ENCODE data around the gene HOXA9. TPM values are rescaled to one million over a fixed set of nuclear protein-coding genes. Genes with fewer than 3 reads are reported as not detected.

The HOXA9 gene
- 0.23 TPM for polyA plus RNA-seq (2013, experiment 1 of 2; ENCODE audit: insufficient read length)
- 0.87 TPM for polyA plus RNA-seq (2013, experiment 2 of 2; ENCODE audit: insufficient read length)

DNA sequence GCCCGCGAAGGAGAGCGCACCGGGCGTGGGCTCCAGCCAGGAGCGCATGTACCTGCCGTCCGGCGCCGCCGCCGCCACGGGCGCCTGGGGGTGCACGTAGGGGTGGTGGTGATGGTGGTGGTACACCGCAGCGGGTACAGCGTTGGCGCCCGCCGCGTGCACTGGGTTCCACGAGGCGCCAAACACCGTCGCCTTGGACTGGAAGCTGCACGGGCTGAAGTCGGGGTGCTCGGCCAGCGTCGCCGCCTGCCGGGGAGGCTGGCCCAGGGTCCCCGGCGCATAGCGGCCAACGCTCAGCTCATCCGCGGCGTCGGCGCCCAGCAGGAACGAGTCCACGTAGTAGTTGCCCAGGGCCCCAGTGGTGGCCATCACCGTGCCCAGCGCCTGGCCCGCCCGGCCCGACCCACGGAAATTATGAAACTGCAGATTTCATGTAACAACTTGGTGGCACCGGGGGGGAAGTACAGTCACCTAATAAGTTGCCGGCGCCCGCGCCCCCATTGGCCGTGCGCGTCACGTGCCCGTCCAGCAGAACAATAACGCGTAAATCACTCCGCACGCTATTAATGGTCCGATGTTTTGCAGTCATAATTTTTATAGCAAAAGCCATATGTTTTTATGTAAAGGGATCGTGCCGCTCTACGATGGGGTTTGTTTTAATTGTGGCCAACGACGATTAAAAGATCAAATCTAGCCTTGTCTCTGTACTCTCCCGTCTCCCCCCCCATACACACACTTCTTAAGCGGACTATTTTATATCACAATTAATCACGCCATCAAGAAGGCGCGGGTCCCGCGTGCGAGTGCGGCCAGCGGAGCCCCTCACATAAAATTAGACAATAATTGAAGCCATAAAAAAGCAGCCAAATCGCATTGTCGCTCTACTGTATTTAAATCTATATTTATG is at the start of gene HOXA9:
HOXA9 (minus strand) TSS at position 449 of the 907 bp plus-strand sequence; CDS start at position 369, 80 bp downstream.
- DNase-seq, result no peak

- DNase-seq, result no peak
Observed at GRCh38 chr7:27214239-27214950, 49.1 kb upstream of the HOXA9 start.

DNA sequence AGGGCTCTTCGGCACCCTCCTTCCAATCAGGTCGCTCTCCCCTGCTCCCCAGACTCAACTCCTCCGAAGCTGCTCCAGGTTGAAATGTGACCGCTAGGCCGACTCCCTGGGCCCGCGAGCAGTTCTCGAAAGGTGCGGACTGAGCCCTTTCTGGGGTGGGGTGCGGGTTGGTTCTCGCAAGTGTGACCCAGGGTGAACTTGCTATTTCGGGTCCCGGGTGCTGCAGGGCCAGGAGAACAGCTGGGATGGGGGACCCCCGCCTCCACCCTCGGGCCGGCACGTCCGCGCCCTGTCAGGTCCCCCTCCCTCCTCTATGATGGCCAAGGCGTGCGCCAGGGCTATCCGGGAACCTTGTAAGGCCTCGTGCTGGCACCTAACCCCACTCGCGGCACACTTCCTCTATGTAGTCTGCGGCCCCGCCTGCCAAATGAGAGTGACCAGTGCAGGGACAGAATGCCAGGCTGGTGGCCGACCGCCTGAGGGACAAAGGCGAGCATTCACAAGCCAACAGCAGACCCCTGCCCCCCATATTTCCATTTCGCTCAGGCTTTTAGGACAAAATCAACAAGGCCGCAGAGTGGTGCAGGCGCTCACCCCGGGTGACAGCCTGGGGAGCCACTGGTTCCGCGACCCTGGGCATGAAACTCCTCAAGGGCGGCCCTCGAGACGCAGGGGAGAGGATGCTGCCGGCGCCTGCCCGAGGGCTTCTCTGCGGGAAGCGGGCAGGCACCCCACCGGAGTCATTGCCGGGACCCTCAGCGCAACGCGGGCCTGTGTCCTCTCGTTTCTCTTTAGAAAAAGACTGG is 48.3 kb upstream of the HOXA9 start:
- DNase-seq, result no peak

- no peak for DNase-seq
Observed at GRCh38 chr7:27212497-27213432, 47.4 kb upstream of the HOXA9 start.

DNA sequence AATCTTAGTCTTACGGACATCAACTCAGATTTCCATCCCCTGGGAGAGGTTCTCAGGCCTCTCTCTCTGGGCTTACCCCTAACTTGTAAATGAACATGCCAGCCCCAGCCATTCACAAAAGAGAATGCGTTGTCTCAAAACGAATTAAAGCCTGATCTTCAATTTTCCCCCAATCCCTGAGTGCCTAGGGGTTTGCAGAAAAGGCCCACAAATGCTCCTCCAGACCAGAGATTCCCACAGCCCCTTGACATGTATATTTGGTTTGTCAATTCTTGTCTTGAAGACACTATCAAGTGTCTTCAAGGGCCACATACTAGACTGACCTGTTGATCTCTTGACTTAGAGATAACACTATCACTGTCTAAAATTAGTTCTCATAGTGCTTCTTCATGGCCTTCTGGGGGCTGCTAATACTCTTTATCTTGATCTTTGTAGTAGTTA is 46.4 kb upstream of the HOXA9 start:
- DNase-seq, result no peak

DNA sequence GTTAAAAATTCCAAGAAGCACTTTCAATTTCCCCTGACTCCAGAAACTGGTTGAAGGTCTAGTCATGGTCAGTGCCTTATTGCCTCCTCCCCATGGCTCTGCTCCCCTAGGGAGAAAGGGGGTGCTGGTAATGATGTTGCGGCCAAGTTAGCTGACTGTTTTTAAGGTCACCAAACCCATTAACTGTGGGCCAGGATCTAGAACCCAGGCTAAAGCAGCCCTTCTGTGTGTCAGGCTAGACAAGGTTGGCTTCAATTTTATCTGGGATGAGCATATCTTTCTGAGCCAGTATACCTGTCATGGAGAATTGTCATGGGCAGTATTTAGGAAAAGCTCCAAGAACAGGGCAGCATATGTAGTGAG is 45.7 kb upstream of the HOXA9 start:
- DNase-seq, result no peak

DNA sequence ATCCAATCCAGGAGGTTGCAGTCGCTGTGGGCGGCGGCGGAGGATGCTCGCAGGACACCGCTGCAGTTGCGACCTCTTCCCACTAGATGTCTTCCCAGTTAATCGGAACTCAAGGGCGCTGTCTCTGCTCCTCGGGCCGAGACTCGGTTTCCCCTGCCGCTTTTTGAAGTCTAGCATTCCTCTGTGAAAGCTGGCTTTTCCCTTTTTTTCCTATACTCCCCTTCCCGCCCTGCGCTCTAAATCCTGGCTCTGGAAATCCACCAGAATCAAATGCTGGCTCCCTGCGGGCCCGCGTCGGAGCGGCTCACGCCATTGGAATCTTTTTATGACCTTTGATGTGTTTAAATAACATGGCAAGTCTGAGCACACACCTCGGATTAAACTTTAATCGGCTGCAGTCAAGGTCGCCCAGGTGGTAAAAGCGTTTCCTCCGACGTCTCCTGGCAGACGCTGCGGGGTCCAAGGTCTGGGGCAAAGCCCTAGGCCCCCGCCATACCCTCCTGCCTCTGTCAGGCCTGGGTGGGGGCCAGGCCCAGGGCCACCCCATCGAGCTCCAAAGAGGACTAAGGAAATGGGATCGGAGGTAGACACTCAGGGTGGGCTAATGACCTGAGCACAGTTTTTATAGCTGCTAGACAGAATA is 45.2 kb upstream of the HOXA9 start:
- DNase-seq, result peak; percentile 19

- DNase-seq, result no peak
Observed at GRCh38 chr7:27209933-27210440, 44.6 kb upstream of the HOXA9 start.

DNA sequence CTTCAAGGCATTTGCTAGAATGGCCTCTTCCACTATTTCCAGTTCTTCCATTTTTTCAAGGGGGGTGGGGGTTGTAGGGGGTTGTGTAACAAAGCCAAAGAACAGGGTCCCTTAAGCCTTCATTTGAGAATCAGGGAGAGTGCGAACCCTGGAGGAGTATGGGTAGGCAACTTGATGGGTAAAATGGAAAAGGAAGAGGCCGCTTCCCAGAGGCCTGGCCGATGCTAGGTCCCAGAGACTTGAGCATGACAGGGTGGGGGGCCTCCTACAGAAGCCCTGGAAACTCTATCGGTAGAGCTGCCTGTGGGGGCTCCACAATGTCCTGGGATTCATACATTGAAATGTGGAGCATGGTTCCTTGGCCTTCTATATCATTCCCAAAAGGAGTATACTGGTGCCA is 43.7 kb upstream of the HOXA9 start:
- DNase-seq, result no peak

GRCh38 chr7:27207348-27207985 is 42.1 kb upstream of the HOXA9 start:
- no peak for DNase-seq

DNA sequence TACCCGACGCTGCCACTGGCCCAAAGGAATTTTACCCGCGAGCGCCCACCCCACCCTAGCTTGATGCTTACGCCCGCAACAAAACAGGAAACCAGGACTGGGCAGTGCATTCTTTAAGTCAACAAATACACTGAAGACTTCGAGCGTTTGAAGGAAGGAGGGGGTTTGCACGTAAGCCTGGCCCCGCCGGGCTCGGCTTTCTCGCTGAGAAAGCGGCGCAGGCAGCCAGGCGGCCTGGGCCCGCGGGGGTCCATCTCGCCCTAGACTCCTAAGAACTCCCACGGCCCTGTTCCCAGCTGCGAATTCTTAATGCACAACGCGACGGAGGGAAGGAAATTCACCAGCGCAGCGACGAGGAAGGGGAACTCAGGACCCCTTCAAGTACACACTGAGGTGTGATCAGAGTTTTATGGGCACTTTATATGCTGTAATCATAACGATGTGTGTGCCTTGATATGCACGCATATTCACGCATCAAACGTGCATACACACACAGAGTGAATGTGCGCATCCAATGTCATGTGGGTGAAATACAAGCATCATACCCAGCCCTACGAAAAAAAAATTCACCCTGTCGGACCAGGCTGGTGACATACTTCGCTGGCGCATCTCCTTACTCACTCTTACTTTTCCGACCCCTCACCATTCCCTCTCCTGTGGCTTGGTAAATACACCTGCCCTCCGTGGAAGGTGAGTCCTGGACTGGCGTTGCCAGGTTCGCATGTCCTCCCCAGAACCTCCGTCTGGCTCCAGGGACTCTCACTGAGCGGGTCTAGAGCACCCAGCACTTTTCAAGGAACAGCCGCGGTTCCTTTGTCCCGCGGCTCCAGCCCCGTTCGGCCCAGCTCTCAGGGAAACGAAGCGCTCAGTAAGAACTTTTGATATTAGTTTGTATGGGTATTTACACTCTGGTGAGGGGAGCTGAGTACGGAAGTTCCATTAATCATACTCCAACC is 40.3 kb upstream of the HOXA9 start:
- DNase-seq, result no peak

DNA sequence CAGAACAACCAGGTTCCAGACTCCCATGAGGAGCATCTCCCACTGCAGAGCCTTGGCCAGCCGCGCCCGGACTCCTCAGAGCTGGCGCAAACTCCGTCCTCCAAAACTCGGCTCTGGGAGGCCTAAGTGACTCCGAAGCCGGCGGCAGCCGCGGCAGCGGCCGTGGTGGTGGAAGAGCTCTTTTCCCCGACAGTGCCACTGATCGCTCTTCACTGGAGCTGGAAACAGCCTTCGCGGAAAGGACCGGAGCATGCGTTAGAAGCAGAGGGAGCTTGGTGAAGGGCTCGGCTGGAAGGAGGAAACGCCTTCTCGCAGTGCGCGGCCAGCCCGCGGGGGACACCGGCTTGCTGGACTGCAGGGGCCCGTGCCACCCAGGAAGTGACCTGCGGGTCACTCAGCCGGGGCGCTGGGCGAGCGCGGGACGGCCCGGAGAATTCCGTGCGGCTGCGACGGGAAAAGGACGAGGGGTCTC is 39.5 kb upstream of the HOXA9 start:
- DNase-seq, result no peak

DNA sequence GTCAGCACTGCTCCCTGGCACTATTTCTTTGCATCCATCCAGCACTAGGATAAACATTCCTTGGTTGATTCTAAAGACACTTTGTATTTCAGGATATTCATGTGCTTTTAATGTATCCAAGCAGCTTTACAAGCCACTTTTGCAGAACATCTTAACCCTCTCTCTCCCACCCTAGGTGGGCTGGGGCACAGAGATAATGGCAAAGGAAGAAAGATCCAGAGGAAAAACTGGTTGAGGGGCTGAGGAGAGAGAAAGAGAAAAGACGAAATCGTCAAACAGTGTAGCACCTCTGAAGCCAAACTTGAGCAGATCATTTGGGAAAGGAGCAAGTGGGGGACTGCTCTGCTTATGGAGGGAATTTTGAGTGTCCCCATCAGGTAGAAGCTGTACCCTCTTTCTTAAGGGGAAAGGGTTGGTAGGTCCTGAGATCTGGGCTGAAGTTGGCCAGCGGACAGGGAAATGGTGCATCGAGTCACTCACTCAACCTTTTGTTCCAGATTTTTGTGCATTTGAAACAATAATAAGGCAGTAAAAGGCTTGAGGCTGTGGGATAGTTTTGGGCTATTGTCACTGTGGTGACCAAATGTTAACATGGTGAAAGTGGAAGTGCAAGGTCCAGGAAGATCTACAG is 38.7 kb upstream of the HOXA9 start:
- DNase-seq, result no peak

GRCh38 chr7:27203365-27203953 is 38.1 kb upstream of the HOXA9 start:
- no peak for DNase-seq

DNA sequence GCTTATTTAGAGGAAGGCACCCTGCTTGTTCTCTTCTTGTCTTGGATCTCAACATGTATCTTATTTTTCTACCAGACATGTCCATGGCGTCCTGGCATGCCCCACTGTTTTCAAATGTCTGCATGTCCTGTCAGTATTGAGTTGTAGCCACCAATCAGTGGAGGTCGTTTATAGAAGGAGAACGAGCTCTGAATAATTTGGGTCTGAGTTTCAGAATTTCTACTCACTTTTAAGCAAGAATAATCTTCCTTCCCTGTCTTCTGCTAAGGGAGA is 37.5 kb upstream of the HOXA9 start:
- no peak for DNase-seq

DNA sequence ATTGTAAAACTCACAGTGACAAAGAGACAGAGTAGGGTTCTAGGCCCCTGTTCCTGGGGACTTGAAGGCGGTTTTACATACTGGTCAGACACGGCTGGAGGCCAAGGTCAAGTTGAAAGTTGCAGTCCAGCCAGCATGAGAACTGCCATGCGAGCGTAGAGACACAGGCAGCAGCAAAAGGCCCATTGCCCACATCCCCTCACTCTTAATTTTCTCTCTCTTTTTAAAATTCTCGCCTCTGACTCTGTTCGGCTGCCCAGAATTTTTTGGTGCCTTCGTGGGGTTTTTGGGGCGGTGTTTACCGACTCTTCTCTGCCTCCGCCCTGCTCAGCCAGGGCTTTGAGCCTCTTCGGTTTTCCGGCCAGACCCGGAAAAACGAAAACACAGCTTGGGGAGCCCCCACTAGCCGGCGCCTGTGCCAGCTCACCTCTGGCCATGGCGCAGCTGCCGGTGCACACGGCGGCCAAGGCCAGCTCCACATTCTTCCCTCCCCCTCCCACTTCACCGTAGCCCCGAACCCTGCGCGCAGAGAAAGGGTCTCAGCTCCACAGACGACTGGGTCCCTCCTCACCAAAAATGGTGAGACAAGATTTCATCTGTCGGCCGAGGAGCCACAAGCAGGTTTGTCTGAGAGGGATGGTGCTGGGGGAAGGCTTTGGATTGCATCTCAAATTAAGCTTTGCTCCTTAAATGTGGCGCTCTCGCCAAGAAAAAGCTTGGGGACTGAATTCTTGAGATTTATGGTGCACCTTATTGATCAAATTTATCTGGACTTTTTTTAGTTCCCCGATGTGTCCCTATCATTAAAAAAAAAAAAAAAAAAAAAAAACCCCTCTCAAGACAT is 36.9 kb upstream of the HOXA9 start:
- no peak for DNase-seq

GRCh38 chr7:27201580-27202017 is 36.3 kb upstream of the HOXA9 start:
- no peak for DNase-seq

Measured in fibroblast of skin of scalp (primary cell).